ENCODE results near the gene CTSD.
"Not testable (repeated sequence)": the region's sequence is repeated elsewhere in the genome, so short reads cannot be mapped to it uniquely, and the experiment has no call there.

The CTSD gene

DNA sequence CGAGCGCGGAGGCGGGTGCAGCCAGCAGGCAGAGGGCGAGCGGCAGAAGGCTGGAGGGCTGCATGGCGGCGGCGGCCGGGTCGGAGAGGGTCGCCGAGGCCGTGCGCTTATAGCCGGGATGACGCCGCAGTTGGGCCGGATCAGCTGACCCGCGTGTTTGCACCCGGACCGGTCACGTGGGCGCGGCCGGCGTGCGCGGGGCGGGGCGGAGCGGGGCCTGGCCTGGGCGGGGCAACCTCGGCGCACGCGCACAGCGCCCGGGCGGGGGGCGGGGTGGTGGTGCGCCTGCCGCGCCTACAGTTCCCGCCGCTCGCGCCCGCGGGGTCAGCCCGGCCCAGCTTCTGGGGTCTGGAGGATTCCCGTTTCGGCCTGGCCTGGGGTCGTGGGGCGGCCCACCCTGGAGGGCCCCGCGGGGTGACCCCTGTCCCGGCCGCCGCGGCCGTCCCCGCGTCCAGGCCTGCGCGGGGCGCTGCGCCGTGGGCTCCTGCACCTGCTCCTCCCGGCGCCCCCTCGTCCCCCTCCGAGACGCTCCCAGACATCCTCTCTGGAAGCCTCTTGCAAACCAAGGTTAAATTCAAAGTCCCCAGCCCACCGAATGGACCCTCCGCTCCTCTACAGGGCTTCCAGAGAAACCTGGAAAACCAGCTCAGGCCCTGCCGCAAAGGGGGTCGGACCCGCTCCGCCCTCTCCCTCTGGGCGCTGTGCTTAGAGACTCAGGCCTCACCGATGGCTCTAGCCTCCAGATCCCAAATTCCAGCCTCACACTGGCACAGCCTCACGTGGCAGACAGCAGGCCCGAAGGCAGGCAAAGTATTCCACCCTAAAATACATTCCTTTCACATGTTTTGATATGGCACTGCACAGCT is at the start of gene CTSD:
Gene CTSD, minus strand, starts transcription at position 132 of the 866 bp plus-strand sequence. Its CDS starts 68 bp downstream, at position 64.
- DNase-seq (ENCODE audit: low read depth in 2 of 2) = peak; percentile 84 to 85

DNA sequence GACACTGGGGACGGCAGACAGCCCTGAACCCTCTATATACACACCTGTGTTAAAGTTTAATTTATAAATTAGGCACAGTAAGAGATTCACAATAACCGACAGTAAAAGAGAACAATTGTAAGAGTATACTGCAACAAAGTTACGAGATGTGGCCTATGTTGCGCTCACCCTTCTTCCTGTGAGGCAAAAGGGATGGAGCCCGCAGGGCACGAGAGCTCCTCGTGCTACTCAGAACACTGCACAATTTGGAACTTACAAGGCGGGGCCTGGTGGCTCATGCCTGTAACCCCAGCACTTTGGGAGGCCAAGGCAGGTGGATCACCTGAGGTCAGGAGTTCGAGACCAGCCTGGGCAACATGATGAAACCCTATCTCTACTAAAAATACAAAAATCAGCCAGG is 49.6 kb upstream of the CTSD start:
- not testable (repeated sequence) for DNase-seq (ENCODE audit: low read depth in 2 of 2)

DNA sequence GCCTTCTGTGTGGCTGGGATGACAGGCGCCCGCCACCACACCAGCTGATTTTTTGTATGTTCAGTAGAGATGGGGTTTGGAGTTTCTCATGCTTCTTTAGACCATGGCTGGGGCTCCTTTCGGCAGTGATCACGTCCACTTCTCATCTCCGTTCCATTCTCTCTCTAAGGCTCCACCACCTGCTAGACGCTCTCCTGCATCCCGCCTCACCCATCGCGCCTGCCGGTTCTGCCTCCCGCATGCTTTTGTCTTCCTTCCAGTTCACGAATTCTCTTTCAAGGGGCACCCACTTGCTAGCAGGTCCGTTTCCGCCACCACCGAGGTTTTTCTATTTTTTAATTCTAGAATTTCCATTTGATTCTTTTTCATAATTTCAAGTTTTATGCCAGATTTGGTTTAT is 49.1 kb upstream of the CTSD start:
- no peak for DNase-seq (ENCODE audit: low read depth in 2 of 2)

DNA sequence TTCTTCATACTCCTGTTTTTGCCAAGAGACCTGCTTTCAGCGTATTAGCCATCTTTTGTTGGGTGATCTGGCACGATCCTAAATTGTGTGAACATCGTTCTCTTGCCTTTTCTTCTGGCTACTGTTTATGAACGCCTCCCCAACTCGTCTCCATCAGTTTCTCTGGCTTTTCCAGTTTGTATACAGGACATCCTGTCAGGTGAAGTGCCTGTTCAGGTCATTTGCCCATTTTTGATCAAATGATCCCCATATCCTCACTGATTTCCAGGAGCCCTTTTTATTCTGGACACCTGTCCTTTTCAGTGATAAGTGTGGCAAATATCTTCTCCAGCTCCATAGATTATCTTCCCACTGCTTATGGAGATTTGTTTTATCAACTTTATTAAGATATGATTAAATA is 48.5 kb upstream of the CTSD start:
- no peak for DNase-seq (ENCODE audit: low read depth in 2 of 2)

DNA sequence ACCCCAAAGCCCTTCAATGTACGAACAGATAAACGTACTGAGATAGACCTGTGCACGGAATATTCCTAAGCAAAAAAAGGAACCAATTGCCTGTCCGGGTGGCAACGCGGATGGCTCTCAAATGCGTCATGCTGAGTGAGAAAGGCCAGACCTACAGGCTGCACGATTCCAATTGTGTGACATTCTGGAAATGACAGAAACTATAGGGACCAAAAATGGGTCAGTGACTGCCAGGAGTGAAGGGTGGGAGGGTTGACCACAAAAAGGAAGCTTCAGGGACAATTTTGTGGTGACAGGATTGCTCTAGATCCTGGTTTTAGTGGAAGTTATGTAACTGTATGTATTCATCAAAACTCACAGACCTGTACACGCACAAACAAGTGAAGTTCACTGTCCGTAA is 47.0 kb upstream of the CTSD start:
- DNase-seq (ENCODE audit: low read depth in 2 of 2) = no peak

DNA sequence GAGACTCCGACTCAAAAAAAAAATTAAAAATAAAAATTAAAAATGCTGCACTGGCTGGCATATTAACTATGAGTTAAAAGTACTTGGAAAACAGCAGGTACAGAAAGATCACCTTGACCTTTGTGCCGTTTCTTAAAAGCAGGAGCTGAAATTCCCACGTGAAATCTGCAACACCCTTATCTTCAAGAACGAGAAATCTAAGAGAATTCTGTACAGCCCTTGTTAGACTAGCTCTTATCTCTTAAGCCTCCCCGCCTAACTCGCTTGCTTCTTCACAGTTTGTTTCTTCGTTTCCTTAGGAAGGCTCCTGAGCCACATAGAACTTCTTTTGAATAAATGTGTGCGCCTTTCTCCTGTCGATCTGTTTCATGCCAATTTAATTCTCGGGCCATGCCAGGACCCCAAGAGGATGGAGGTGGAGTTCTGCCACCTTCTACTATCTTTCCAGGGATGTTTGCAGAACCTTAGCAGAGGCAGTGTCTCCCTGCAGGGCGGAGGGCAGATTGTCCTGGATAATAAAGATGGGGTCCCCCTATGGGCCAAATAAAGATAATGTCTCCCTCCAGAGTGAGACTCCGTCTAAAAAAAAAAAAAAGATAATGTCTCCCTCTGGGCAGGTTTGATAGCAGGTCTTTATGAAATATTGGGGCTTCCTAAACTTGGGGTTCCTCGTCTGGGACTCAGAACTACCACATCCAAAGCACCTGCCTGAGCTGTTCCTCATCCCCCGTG is 43.7 kb upstream of the CTSD start:
- DNase-seq (ENCODE audit: low read depth in 2 of 2) = no peak

DNA sequence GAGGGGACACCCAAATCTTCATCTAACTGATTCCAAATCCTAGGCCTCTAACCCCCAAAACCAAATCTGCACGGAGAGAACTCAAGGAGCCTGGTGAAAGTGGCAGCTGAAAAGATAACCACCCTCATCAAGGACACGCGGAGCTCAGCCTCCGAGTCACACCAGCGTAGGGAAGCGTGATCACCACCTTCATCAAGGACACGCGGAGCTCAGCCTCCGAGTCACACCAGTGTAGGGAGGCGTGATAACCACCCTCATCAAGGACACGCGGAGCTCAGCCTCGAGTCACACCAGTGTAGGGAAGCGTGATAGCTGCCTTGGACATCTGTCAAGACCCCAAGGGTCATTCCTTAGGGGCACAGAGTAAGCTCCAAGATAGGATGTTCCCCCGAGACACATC is 41.8 kb upstream of the CTSD start:
- DNase-seq (ENCODE audit: low read depth in 2 of 2) = no peak

DNA sequence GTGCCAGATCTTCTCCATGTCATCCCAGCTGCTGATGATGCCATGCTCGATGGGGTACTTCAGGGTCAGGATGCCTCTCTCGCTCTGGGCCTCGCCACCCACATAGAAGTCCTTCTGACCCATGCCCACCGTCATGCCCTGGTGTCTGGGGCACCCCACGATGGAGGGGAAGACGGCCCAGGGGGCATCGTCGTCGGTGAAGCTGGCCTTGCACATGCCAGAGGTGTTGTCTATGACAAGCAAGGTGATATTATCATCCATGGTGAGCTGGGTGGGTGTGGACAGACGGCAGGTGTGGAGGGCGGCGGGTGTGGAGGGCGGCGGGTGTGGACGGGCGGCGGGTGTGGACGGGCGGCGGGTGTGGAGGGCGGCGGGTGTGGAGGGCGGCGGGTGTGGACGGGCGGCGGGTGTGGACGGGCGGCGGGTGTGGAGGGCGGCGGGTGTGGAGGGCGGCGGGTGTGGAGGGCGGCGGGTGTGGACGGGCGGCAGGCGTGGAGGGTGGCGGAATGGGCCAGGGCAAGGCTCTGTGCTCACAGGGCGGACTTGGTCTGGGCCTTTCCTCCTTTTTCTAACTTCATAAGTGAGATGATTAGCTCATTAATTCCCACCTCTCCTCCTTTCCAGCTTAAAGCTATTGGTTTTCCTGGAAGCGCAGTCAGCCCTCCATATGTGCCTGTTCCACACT is 40.2 kb upstream of the CTSD start:
- DNase-seq (ENCODE audit: low read depth in 2 of 2) = not testable (repeated sequence)

DNA sequence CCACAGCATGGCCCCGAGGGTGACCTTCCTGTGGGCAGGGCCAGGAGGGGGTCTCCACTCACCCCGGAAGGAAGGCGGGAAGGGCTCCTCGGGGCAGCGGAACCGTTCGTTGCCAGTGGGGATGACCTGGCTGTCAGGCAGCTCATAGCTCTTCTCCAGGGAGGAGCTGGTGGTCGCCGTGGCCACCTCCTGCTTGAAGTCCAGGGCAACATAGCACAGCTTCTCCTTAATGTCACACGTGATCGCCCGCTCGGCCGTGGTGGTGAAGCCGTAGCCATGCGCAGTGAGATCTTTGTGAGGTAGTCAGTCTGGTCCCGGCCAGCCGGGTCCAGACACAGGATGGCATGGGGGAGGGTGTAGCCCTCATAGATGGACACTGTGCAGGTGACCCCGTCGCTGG is 39.5 kb upstream of the CTSD start:
- no peak for DNase-seq (ENCODE audit: low read depth in 2 of 2)

DNA sequence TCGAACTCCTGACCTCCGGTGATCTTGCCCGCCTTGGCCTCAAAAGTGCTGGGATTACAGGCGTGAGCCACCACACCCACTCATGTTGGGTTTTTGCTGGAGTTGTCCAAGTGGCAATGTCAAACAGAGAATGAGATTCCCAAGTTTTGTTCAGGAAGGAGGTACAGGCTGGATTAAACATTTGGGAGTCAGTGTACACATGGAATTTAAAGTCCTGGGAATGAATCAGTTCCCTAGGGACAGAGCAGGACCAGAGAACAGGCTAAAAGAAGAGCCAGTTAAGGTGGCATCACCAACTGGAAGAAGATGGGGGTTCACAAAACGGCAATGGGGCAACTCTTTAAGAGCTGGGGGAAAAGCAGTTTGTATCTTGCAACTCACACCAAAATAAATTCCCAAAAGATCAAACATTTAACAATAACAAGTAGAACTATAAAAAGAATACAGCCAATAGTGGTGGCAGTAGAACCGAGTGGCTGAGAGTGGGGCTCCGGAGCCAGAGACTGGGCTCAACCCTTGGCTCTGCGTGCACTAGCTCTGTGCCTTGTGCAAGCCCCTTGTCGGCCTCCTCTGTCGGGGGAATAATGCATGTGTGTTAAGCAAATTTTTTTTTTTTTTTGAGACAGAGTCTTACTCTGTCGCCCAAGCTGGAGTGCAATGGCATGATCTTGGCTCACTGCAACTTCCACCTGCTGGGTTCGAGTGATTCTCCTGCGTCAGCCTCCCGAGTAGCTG is 33.8 kb upstream of the CTSD start:
- DNase-seq (ENCODE audit: low read depth in 2 of 2) = no peak

DNA sequence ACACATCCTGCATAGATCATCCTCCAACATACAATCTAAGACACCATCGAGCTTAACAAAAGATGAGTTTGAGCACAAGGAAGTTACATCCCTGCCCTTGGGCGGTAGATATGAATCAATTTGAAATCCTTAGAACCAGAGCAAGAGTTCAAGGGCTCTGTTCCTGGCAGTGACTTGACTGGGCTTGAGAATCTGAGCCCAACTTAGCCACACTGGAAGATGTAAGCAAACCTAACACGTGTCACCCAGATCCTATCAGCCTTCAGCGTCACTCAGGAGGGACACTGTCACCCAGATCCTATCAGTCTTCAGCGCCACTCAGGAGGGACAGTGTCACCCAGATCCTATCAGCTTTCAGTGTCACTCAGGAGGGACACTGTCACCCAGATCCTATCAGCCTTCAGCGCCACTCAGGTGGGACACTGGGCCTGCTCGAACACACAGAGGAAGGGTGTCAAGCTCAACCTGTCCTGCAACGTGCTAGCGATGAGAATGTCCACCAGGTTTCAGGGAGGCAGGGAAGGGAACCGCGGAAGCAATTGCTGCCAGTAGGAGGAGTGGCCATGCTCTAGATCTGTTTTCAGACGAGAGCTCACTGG is 32.8 kb upstream of the CTSD start:
- DNase-seq (ENCODE audit: low read depth in 2 of 2) = no peak

DNA sequence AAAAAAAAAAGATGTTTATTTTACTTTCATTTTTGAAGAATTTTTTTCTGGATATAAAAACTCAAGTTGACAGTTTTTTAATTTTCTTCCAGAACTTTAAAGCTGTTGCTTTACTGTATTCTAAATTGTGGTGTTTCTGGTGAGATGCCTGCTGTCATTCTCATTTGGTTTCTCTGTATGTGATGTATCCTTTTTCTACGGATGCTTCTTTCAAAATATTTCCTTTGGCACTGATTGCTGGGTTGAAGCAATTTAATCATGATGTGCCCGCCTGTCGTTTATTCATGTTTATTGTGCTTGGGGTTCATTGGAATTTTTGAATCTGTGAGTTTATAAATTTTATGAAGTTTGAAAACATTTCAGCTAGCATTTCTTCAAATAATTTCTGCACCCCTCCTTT is 29.4 kb upstream of the CTSD start:
- DNase-seq (ENCODE audit: low read depth in 2 of 2) = no peak

DNA sequence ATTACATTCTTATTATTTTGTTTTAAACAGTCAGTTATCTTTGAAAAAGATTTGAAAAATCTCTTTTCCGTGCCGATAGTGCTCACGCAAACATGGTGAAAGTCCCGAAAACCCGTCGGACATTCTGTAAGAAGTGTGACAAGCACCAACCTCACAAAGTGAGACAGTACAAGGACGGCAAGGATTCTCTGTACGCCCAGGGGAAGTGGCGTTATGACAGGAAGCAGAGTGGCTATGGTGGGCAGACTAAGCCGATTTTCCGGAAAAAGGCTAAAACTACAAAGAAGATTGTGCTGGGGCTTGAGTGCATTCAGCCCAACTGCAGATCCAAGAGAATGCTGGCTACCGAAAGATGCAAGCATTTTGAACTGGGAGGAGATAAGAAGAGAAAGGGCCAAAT is 28.7 kb upstream of the CTSD start:
- DNase-seq (ENCODE audit: low read depth in 2 of 2) = no peak

DNA sequence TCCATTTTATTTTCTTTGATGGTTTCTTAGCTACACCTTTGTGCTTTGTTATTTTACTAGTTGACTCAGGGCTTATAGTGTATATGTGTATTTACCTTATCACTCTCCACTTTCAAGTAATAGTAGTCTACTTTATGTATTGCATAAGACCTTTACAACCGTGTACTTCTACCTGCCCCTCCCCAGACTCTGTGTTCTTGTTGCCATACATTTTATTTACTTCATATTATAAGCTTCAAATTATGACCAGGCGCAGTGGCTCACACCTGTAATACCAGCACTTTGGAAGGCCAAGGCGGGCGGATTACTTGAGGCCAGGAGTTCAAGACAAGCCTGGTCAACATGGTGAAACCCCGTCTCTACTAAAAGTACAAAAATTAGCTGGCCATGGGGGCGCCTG is 28.2 kb upstream of the CTSD start:
- no peak for DNase-seq (ENCODE audit: low read depth in 2 of 2)

DNA sequence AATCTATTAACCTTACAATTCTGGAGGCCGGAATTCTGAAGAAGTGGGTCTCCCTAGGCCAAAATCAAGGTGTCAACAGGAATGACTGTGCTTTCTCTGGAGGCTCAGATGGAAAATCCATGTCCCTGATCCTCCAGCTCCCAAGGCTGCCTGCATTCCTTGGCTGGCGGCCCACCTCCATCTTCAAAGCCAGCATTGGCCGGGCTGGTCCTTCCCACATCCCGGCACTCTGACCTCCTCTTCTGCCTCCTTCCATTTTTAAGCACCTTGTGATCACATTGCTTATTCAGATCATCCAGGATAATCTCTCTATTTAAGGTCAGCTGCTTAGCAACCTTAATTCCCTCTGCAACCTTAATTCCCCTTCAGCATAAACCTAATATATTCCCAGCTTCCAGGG is 22.7 kb upstream of the CTSD start:
- DNase-seq (ENCODE audit: low read depth in 2 of 2) = no peak

DNA sequence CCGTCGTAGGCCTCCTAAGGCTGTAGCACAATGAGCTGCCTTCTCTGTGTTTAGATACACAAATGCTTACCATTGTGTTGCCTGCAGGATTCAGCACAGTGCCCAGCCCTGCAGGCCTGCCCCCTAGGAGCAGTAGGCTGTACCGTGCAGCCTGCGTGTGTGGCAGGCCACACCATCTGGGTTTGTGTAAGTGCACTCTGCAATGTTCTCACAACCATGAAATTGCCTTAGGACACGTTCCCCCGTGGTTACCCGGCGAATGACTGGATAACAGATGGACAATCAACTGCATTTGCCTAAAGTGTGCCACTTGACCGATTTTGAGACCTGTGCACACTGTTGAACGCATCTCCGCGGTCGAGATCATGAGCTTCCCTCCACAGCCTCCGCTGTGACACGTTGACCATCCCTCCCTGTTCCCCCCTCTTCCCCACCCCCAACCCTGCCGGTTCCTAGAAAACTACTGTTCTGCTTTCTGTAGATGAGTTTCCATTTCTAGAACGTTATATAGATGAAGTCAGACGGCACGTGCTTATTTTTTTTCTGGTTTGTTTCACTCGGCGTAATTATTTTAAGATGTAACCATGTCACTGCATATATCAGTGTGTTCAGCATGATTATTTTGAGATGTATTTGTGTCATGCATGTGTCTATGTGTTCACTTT is 22.2 kb upstream of the CTSD start:
- no peak for DNase-seq (ENCODE audit: low read depth in 2 of 2)

DNA sequence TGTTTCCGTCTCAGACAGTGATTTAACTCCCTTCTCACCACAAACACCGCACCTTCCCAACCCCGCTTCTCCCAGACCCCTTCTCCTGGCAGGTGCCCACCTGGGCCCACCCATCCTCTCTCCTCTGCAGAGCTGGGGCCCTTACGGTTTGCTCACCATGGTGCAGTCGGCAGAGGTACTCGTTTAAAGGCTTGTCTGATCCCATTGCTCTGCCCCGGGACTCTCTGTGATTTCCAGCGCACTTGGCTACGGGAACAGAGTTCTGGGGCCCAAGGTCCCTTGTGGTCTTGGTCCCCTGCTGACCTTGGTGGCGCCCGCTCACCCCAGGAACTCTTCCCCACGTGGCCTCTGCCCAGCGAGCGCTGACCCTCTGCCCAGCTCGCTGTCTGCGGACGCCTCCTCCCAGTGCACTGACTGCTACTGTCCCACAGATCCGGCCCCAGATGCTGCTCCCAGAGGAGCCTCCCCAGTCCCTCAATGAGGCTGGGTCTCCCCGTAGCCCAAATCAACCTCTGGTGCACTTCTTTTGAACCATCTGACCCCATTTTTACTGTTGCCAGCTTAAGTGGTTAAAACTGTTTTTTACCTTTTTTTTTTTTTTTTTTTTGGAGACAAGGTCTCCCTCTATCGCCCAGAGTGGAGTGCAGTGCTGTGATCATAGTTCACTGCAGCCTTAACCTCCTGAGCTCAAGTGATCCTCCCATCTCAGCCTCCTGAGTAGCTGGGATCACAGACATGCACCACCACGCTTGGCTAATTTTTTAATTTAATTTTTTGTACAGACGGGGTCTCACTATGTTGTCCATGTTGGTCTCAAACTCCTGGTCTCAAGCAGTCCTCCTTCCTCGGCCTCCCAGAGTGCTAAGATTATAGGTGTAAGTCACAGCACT is 21.3 kb upstream of the CTSD start:
- no peak for DNase-seq (ENCODE audit: low read depth in 2 of 2)

DNA sequence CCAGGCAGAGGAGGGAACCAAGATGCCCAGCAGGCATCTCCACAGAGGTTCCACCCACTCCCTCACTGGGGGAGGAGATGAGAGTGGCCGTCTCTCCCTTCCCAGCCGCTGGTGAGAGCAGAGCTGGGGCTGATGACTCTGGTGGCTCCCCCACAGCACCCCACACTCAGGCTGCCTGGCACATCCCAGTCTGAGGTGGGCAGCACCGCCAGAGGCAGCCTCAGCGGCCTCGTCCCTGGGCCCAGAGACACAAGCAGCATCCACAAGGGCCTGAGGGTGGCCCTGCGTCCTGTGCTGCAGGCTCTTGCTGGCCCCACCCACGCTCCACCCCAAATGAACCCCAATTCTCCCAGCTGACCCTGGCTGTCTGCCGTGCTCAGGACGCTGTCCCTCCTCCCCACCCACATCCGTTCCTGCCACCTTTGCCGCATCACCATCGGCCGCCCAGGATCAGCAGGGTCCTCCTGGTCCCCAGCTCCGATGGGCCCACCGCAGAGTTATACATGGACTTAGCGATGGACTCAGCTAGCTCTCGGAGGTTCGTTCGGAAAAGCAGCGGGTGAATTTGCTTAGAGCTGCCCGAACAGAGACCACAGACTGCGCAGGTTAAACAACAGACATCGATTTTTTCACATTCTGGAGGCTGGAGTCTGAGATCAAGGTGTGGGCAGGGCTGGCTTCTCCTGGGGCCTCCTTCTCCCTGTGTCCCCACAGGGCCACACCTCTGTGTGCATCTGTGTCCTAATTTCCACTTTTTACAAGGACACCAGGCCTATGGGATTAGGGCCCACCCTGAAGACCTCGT is 20.2 kb upstream of the CTSD start:
- no peak for DNase-seq (ENCODE audit: low read depth in 2 of 2)
